Right atrium auricular region (tissue), 2 donors: ENCODE measurements around the gene TSC22D1. TPM values are rescaled to one million over a fixed set of nuclear protein-coding genes. Genes with fewer than 3 reads are reported as not detected.

Source experiments
- DNase-seq: peaks from one replicate; pipeline ENCODE4 v3.0.0-alpha.2; 2019; ENCODE audit warnings: low spot score
- H3K27ac ChIP-seq, 2 donors: fragments of 200-600 bp; sonication (generic); 1 replicate in 1 of 2; 2 replicates in 1 of 2; pipeline ENCODE4 v1.5.1; 2016 to 2019
- H3K27me3 ChIP-seq, 2 donors: fragments of 200-600 bp; sonication (generic); one replicate each; pipeline versions ENCODE4 v1.5.1 to v1.6.0; 2017 to 2019
- H3K36me3 ChIP-seq: fragments of 200-600 bp; sonication (generic); one replicate; pipeline ENCODE4 v1.5.1; 2016
- H3K4me1 ChIP-seq, 2 donors: fragments of 200-600 bp; sonication (generic); one replicate each; pipeline versions ENCODE4 v1.5.1 to v1.6.0; 2017 to 2019
- H3K4me3 ChIP-seq, 2 donors: fragments of 200-600 bp; sonication (generic); 1 replicate in 1 of 2; 2 replicates in 1 of 2; pipeline ENCODE4 v1.5.1; 2017 to 2019; ENCODE audit warnings: mild to moderate bottlenecking in 1 of 2, moderate library complexity in 1 of 2
- H3K9me3 ChIP-seq, 2 donors: fragments of 200-600 bp; sonication (generic); one replicate each; pipeline ENCODE4 v1.5.1; 2019
- CTCF ChIP-seq, 2 donors: fragments of 200-600 bp; sonication (generic); IDR thresholded peaks; one replicate each; pipeline ENCODE4 v1.5.1; 2019; ENCODE audit warnings: antibody characterized with exemption in 2 of 2
- total RNA-seq, 2 donors: library from RNA; depleted of rRNA; stranded (reverse); fragments of >200 nt; gene quantifications; one replicate each; pipeline ENCODE4 v1.1.0, GENCODE V29; 2016

Gene TSC22D1
- total RNA-seq, 2 donors from 2014 or later = 110 to 159 TPM

DNA sequence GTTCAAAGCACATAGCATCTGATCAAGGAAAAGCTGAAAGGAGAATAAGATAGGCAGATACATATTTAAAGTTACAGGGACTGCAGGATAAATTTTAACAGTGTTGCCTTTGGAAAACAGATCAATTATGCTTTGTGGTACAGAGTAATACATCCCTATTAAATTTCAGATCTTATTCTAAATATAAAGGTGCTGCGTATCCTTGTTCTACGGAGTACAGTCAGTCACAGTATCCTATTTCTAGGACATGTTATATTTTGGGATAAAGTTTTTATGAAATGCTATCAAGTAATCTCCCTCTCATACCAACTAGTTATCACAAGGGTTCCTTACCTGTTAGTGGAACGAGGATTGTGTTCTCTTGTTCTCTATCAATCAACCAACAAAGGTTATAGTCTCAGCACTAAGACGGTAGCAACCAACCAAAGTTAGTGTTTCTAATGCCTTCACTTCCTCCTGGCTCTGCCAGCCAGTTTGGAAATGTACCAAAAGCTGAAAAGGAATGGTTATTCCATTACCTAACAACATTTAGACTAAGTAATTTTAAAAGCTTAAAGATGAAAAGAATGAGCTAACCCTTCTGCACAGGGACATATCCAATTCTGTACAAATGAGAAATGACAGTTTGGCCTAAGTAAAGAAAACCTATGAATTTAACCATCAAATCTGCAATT lies 35.2 kb downstream of the TSC22D1 start:
- no peak for TF ChIP-seq CTCF (IDR thresholded peaks at IDR 0.05)
- H3K27me3 ChIP-seq = no peaks in the 10 kb centered on the region
- H3K4me1 ChIP-seq = peaks cover 0 to 4% of the 10 kb centered on the region in 2 donors
- no peak for DNase-seq
- no peak overlapping the region for H3K27ac ChIP-seq
- no peak overlapping the region for H3K4me3 ChIP-seq
- H3K36me3 ChIP-seq = peaks cover 11% of the 10 kb centered on the region
- no peaks in the 10 kb centered on the region for H3K9me3 ChIP-seq

DNA sequence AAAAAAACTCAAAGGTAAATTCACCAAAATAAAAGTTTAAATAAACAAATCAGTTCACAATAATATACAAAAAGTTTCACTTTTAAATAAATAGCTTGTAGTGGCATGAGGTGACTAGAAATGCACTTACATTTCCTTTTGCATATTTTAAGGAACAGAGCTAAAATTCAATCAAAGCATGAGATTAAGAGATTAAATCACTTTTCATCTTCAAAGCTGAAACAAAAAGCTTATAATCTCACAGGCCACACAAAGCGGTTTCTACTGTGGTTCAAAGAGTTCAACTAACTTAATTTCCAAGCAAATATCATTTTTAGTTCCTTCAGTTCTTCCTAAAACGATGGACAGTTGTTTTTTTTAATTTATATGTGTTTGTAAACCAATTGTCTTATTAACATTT lies 38.9 kb downstream of the TSC22D1 start:
- Histone ChIP-seq H3K9me3 (no peaks in the 10 kb centered on the region), H3K27ac (no peak overlapping the region), H3K27me3 (no peaks in the 10 kb centered on the region), H3K4me1 (peaks cover 0 to 4% of the 10 kb centered on the region in 2 donors), H3K36me3 (peaks cover 11% of the 10 kb centered on the region), H3K4me3 (no peak overlapping the region)
- no peak for DNase-seq
- no peak for TF ChIP-seq CTCF (IDR thresholded peaks at IDR 0.05)

DNA sequence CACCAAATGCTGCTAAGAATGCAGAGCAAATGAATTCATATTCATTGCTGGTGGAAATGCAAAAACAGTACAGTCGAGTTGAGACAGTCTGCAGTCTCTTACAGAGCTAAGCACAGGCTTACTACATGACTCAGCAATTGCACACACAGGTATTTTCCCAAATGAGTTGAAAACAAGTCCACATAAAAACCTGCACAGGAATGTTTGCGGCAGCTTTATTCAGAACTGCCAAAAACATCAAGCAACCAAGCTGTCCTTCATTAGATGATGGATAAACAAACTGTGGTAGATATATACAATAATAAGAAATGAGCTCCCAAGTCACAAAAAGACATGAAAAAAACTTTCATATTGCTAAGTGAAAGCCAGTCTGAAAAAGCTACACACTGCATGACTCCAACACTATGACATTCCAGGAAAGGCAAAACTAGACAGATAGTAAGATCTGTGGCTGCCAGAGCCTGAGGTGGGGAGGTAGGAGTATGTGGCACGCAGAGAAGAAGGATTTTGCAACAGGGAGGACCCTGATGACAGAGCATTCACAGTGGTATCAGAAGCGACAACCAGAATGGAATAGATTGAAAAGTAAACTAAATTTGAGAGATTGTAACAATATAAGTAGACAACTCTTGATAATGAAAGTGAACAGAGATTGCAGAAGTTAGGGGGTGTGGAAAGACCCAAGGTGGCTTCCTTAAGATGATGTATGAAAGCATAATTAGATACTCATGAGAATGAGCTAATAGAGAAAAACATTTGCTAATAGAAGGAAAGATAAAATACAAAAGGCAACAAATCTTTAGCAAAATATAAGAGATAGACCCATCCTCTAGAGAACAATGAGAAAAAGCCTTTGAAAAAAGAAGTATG lies 52.7 kb downstream of the TSC22D1 start:
- H3K9me3 ChIP-seq = no peaks in the 10 kb centered on the region
- no peak for TF ChIP-seq CTCF (IDR thresholded peaks at IDR 0.05)
- DNase-seq = no peak
- H3K27ac ChIP-seq = no peak overlapping the region
- H3K27me3 ChIP-seq = no peaks in the 10 kb centered on the region
- no peak overlapping the region for H3K4me3 ChIP-seq
- H3K36me3 ChIP-seq = no peaks in the 10 kb centered on the region
- peaks cover 0 to 10% of the 10 kb centered on the region in 2 donors for H3K4me1 ChIP-seq

DNA sequence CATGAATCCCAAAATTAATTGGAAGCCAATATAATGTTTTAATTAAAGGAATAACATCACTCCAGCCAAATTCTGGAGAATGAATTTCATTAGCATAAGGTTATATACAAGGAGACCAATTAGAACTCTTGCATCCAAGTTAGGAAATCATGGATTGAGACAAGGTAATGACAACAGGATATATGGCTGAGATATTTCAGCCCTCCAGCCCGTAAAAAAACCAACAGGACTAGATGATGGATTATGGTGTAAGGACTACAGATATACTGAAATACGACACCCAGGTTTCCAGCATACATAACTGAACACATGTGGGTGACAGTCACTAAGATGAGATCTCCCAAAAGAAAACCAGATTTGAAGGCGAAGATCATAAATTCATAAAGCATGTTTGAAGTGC lies 56.5 kb downstream of the TSC22D1 start:
- no peak for TF ChIP-seq CTCF (IDR thresholded peaks at IDR 0.05)
- peaks cover 0 to 10% of the 10 kb centered on the region in 2 donors for H3K4me1 ChIP-seq
- no peak overlapping the region for H3K27ac ChIP-seq
- no peaks in the 10 kb centered on the region for H3K9me3 ChIP-seq
- H3K36me3 ChIP-seq = no peaks in the 10 kb centered on the region
- no peak overlapping the region for H3K4me3 ChIP-seq
- no peaks in the 10 kb centered on the region for H3K27me3 ChIP-seq
- DNase-seq = no peak

DNA sequence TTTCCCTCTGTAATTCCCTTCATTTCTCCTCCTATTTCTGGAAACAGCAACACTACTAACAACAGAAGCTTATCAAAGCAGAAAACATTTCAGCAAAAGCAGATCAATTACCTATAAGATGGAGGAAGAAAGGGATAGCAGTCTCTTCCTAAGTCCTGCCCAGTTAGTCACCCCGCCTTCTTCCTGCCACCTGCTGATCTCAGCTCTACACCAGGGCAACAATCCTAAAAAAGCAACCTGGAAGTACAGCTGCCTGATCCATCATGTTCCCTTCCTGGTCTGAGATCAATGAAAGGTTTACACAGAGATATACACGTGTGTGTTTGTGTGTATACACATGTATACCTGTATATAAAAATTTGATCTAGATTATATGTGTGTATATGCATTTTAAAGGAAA lies 59.4 kb downstream of the TSC22D1 start:
- H3K36me3 ChIP-seq = no peaks in the 10 kb centered on the region
- no peaks in the 10 kb centered on the region for H3K4me1 ChIP-seq
- no peak for TF ChIP-seq CTCF (IDR thresholded peaks at IDR 0.05)
- no peak for DNase-seq
- no peaks in the 10 kb centered on the region for H3K27me3 ChIP-seq
- no peak overlapping the region for H3K4me3 ChIP-seq
- no peaks in the 10 kb centered on the region for H3K9me3 ChIP-seq
- no peak overlapping the region for H3K27ac ChIP-seq
